ENCODE measurements around the gene SSB. TPM values are rescaled to one million over a fixed set of nuclear protein-coding genes. Genes with fewer than 3 reads are reported as not detected.

The SSB gene
- total and polyA plus RNA-seq, 3 experiments from 2014 or later = 101 to 153 (median 113) TPM

DNA sequence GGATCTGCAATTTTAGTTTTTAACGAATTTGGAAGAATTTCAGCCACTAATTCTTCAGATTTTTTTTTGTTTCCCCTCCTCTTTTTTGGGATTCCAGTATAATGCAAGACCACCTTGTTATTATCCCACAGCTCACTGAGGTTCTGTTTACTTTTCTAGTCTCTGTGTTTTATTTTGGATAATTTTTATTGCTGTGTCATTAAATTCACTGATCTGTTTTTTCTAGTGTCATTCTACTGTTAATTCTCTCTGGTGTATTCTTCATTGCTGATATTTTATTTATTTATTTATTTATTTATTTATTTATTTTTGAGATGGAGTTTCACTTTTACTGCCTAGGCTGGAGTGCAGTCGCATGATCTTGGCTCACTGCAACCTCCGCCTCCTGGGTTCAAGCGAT is 60.8 kb downstream of the SSB start:
- Mint-ChIP-seq H3K4me3 (no peak overlapping the region), H3K4me1 (peaks cover 31 to 53% (median 33%) of the 10 kb centered on the region in 3 donors), H3K36me3 (peaks cover 0 to 13% (median 4%) of the 10 kb centered on the region in 3 donors), H3K27me3 (no peaks in the 10 kb centered on the region), H3K27ac (no peak overlapping the region), H3K9me3 (peaks cover 0 to 2% (median 0%) of the 10 kb centered on the region in 5 donors)
- Histone ChIP-seq H3K27ac (ENCODE audit: low read depth, low read length) (no peak overlapping the region), H3K4me1 (ENCODE audit: insufficient read depth, low read length) (peaks cover 6% of the 10 kb centered on the region), H3K36me3 (ENCODE audit: insufficient read depth, low read length) (no peaks in the 10 kb centered on the region), H3K27me3 (ENCODE audit: insufficient read depth, low read length, poor library complexity, severe bottlenecking) (no peaks in the 10 kb centered on the region), H3K4me3 (ENCODE audit: low read length) (no peak overlapping the region), H3K9me3 (ENCODE audit: low read length) (no peaks in the 10 kb centered on the region)
- CTCF ChIA-PET = interaction anchor here (1.5 kb wide), 1 partner anchor 9 kb away, joined by 3 read pairs; no protein-coding TSS in a partner anchor
- DNase-seq = no peak
- POLR2A ChIA-PET = no interaction called here

DNA sequence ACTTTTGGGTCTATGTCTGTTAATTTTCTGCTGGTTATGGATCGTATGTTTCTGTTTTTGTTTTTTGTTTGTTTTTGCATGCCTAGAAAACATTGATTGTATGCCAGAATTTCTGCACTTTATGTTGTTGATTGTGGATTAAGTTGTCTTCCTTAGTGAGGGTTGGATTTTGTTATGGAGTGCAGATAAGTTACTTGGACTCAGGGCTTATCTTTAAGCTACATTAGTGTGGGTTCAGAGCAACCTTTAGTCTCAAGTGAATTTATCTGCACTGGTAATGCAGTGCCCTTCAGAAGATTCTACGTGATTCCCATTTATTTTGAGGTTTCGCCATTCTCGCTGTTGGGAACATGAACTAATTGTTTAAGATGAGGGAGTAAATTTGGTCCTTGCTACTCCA is 61.5 kb downstream of the SSB start:
- no peak overlapping the region for H3K4me3 ChIP-seq (ENCODE audit: low read length)
- H3K9me3 ChIP-seq (ENCODE audit: low read length) = no peaks in the 10 kb centered on the region
- peaks cover 6% of the 10 kb centered on the region for H3K4me1 ChIP-seq (ENCODE audit: insufficient read depth, low read length)
- no peak overlapping the region for H3K27ac Mint-ChIP-seq
- no peak overlapping the region for H3K4me3 Mint-ChIP-seq
- peaks cover 0 to 2% (median 0%) of the 10 kb centered on the region in 5 donors for H3K9me3 Mint-ChIP-seq
- no peaks in the 10 kb centered on the region for H3K36me3 ChIP-seq (ENCODE audit: insufficient read depth, low read length)
- no peak for DNase-seq
- no peak overlapping the region for H3K27ac ChIP-seq (ENCODE audit: low read depth, low read length)
- ChIA-PET POLR2A (no interaction called here), CTCF (interaction anchor here (1.5 kb wide), 1 partner anchor 9 kb away, joined by 3 read pairs; no protein-coding TSS in a partner anchor)
- H3K27me3 Mint-ChIP-seq = no peaks in the 10 kb centered on the region
- H3K4me1 Mint-ChIP-seq = peaks cover 31 to 55% (median 33%) of the 10 kb centered on the region in 3 donors
- no peaks in the 10 kb centered on the region for H3K27me3 ChIP-seq (ENCODE audit: insufficient read depth, low read length, poor library complexity, severe bottlenecking)
- H3K36me3 Mint-ChIP-seq = peaks cover 0 to 13% (median 4%) of the 10 kb centered on the region in 3 donors

Other genes starting within 250 kb of the SSB start
- gene FASTKD1, start 225.0 kb upstream of the SSB start, total RNA-seq = 10 to 100 TPM; 53.8 to 55.7 TPM
- gene FASTKD1, start 225.0 kb upstream of the SSB start, polyA plus RNA-seq = 16.4 TPM
- 10 to 100 TPM; 60.7 to 65.7 TPM for gene PPIG, start 214.5 kb upstream of the SSB start, total RNA-seq
- gene PPIG, start 214.5 kb upstream of the SSB start, polyA plus RNA-seq = 87.2 TPM
- under 1 TPM in 1 of 2 experiments, not detected in 1; 0.57 TPM for gene CFAP210, start 104.5 kb upstream of the SSB start, total RNA-seq
- not detected for gene CFAP210, start 104.5 kb upstream of the SSB start, polyA plus RNA-seq
- gene PHOSPHO2, start 104.4 kb upstream of the SSB start, total RNA-seq = 1 to 10 TPM; 4.9 to 6.3 TPM
- gene PHOSPHO2, start 104.4 kb upstream of the SSB start, polyA plus RNA-seq = 4.5 TPM
- gene KLHL23, start 65.0 kb upstream of the SSB start, total RNA-seq = 10 to 100 TPM; 11.4 to 12.0 TPM
- gene KLHL23, start 65.0 kb upstream of the SSB start, polyA plus RNA-seq = 2.0 TPM
- gene METTL5, start 26.0 kb downstream of the SSB start, total RNA-seq = 100 to 1,000 TPM in 1 of 2 experiments, 10 to 100 TPM in 1; 93.0 to 100 TPM
- gene METTL5, start 26.0 kb downstream of the SSB start, polyA plus RNA-seq = 116 TPM
- gene UBR3, start 28.6 kb downstream of the SSB start, total RNA-seq = 10 to 100 TPM; 21.9 to 22.1 TPM
- gene UBR3, start 28.6 kb downstream of the SSB start, polyA plus RNA-seq = 8.5 TPM

Data from CD8-positive, alpha-beta memory T cell (primary cell).